Esophagus squamous epithelium (tissue), 5 donors: Measurements from ENCODE around the gene FURIN. TPM values are rescaled to one million over a fixed set of nuclear protein-coding genes. Genes with fewer than 3 reads are reported as not detected.

ENCODE experiments used
- DNase-seq: peaks from one replicate; lab custom pipeline; 2025; lab: John Stamatoyannopoulos, UW
- H3K27ac ChIP-seq, 4 donors: fragments of 200-600 bp; sonication (generic); one replicate each; pipeline ENCODE4 v1.5.1; 2016 to 2019; ENCODE audit warnings: mild to moderate bottlenecking in 1 of 4
- H3K27me3 ChIP-seq, 4 donors: fragments of 200-600 bp; sonication (generic); 1 replicate in 3 of 4; 2 replicates in 1 of 4; pipeline versions ENCODE4 v1.5.1 to v1.6.0; 2017 to 2021; ENCODE audit warnings: antibody characterized with exemption in 1 of 4
- H3K36me3 ChIP-seq, 3 donors: fragments of 200-600 bp; sonication (generic); one replicate each; pipeline ENCODE4 v1.5.1; 2016 to 2019
- H3K4me1 ChIP-seq, 3 donors: fragments of 200-600 bp; sonication (generic); one replicate each; pipeline ENCODE4 v1.5.1; 2017 to 2019
- H3K4me3 ChIP-seq, 4 donors: fragments of 200-600 bp; sonication (generic); 1 replicate in 3 of 4; 2 replicates in 1 of 4; pipeline ENCODE4 v1.5.1; 2016 to 2019; ENCODE audit warnings: mild to moderate bottlenecking in 2 of 4, moderate library complexity in 1 of 4
- H3K9me3 ChIP-seq, 3 donors: fragments of 200-600 bp; sonication (generic); one replicate each; pipeline ENCODE4 v1.5.1; 2016 to 2019
- CTCF ChIP-seq, 6 experiments: fragments of 450-650 bp in 4 of 6; fragments of 200-600 bp in 2 of 6; sonication (generic) in 2 of 6; IDR thresholded peaks; one replicate each; pipeline ENCODE4 v1.5.1; 2016 to 2019; ENCODE audit warnings: antibody characterized with exemption in 6 of 6, mild to moderate bottlenecking in 4 of 6, moderate library complexity in 4 of 6
- POLR2A ChIP-seq, 4 donors: fragments of 450-650 bp; IDR thresholded peaks; one replicate each; pipeline ENCODE4 v1.6.1; 2017; ENCODE audit warnings: antibody characterized with exemption in 4 of 4, mild to moderate bottlenecking in 4 of 4, moderate library complexity in 3 of 4
- WGBS, 2 donors: methylation state at CpG; one replicate each; pipeline ENCODE4 v1.1.5; 2018; 5-methylcytosine and 5-hydroxymethylcytosine counted together
- intact Hi-C: fragments of 100-400 bp; cut with DNase I; formaldehyde crosslinking; loops from one replicate; pipeline ENCODE4 v1.15.0; 2022
- total RNA-seq, 4 donors: library from RNA; depleted of rRNA; stranded (reverse); fragments of >200 nt; gene quantifications; one replicate each; pipeline ENCODE4 v1.1.0, GENCODE V29; 2016
- donor health status: DM: yes; HTN: yes; CAD: no.

The FURIN gene
- total RNA-seq, 4 donors from 2014 or later = 27.7 to 43.3 (median 38.5) TPM

DNA sequence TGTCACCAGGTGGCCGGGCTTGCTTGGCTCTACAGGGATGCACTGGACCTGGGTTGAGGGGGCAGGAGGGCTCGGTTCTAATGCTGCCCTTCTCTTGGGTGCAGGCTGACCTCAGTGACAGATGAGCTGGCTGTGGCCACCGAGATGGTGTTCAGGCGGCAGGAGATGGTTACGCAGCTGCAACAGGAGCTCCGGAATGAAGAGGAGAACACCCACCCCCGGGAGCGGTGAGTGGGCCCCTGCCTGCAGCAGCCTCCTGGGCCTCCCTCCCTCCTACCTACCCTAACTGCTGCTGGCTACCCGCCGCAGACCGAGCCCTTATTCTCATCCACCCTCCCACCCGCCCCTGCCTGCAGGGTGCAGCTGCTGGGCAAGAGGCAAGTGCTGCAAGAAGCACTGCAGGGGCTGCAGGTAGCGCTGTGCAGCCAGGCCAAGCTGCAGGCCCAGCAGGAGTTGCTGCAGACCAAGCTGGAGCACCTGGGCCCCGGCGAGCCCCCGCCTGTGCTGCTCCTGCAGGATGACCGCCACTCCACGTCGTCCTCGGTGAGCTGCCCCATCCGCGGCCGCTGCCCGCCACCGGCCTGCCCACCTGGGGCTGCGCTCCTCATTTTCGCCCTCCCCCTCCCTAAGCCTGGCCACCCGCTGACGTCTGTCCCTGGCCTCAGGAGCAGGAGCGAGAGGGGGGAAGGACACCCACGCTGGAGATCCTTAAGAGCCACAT is 21.5 kb downstream of the FURIN start:
- WGBS, 2 donors = 87% methylated on average over 17 of the region's 31 CpGs; no CpG with 5 or more reads in 1 of the 2 donors
- Histone ChIP-seq H3K27me3 (no peaks in the 10 kb centered on the region), H3K36me3 (peaks cover 16 to 69% (median 29%) of the 10 kb centered on the region in 3 donors), H3K9me3 (no peaks in the 10 kb centered on the region), H3K4me3 (no peak overlapping the region), H3K4me1 (peaks cover 16 to 21% (median 17%) of the 10 kb centered on the region in 3 donors), H3K27ac (no peak overlapping the region)
- TF ChIP-seq CTCF (IDR thresholded peaks at IDR 0.05) (no peak), POLR2A (IDR thresholded peaks at IDR 0.05) (no peak)
- no peak for DNase-seq
- intact Hi-C loops = loop anchor here (5.0 to 10.0 kb wide), 2 partner anchors 175 to 243 kb away; partner anchors contain the start of gene BLM

DNA sequence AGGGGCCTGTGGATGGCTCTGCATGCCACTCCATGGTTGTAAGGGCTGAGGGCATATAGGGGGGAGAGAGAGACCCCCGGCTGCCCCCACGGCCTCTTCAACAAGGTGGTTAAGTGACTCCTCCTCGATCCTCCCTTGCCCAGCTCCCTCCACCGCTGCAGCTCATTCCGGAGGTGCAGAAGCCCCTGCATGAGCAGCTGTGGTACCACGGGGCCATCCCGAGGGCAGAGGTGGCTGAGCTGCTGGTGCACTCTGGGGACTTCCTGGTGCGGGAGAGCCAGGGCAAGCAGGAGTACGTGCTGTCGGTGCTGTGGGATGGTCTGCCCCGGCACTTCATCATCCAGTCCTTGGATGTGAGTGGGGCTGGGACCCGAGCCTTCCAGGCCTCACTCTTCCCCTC is 22.5 kb downstream of the FURIN start:
- H3K27me3 ChIP-seq = no peaks in the 10 kb centered on the region
- no peaks in the 10 kb centered on the region for H3K9me3 ChIP-seq
- no peak for DNase-seq
- no CpG with 5 or more reads among the region's 12 CpGs for WGBS, 2 donors
- no peak overlapping the region for H3K4me3 ChIP-seq
- no peak for TF ChIP-seq POLR2A (IDR thresholded peaks at IDR 0.05)
- TF ChIP-seq CTCF (IDR thresholded peaks at IDR 0.05) = no peak
- H3K27ac ChIP-seq = no peak overlapping the region
- peaks cover 7 to 12% (median 9%) of the 10 kb centered on the region in 3 donors for H3K4me1 ChIP-seq
- H3K36me3 ChIP-seq = peaks cover 16 to 77% (median 29%) of the 10 kb centered on the region in 3 donors
- intact Hi-C loops = no loop called here

GRCh38 chr15:90891346-90891949 is 23.1 kb downstream of the FURIN start:
- Histone ChIP-seq H3K27me3 (no peaks in the 10 kb centered on the region), H3K36me3 (peaks cover 16 to 78% (median 29%) of the 10 kb centered on the region in 3 donors), H3K27ac (no peak overlapping the region), H3K4me3 (no peak overlapping the region), H3K9me3 (no peaks in the 10 kb centered on the region), H3K4me1 (peaks cover under 1 to 6% (median 3%) of the 10 kb centered on the region in 3 donors)
- intact Hi-C loops = no loop called here
- DNase-seq = no peak
- TF ChIP-seq CTCF (IDR thresholded peaks at IDR 0.05) (no peak), POLR2A (IDR thresholded peaks at IDR 0.05) (no peak)
- 100% methylated on average over 1 of the region's 8 CpGs; no CpG with 5 or more reads in 1 of the 2 donors for WGBS, 2 donors

DNA sequence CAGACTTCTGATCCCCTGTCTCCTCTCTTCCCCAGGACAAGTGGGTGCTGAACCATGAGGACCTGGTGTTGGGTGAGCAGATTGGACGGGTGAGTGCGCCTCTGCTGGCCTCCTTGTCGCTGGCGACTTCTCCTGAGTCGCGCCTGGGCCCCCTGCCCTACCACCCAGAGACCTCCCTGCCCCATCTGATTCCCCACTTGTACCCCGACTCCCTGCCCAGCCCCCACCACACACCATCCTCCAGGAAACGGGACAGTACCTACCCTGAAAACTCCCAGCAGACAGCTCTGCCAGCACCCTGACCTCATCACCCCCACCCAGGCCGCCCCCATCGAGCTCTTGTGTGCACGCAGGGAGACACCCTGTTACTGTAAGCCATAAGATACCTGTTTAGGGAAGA is 23.6 kb downstream of the FURIN start:
- no peak overlapping the region for H3K27ac ChIP-seq
- 93 to 94% methylated on average over 3 of the region's 11 CpGs for WGBS, 2 donors
- no peaks in the 10 kb centered on the region for H3K9me3 ChIP-seq
- TF ChIP-seq POLR2A (IDR thresholded peaks at IDR 0.05) (no peak), CTCF (IDR thresholded peaks at IDR 0.05) (no peak)
- no peaks in the 10 kb centered on the region for H3K27me3 ChIP-seq
- H3K4me1 ChIP-seq = no peaks in the 10 kb centered on the region
- DNase-seq = no peak
- peaks cover 16 to 73% (median 29%) of the 10 kb centered on the region in 3 donors for H3K36me3 ChIP-seq
- H3K4me3 ChIP-seq = no peak overlapping the region
- intact Hi-C loops = no loop called here
